Testis (tissue), 2 donors: ENCODE data around the gene HSP90B1.

Experiments
- CTCF ChIP-seq, 3 experiments: fragments of 450-650 bp in 2 of 3; fragments of 200-600 bp in 1 of 3; sonication (generic) in 1 of 3; IDR thresholded peaks; one replicate each; pipeline ENCODE4 v1.5.1; 2016 to 2019; ENCODE audit warnings: antibody characterized with exemption in 3 of 3, mild to moderate bottlenecking in 2 of 3, moderate library complexity in 1 of 3
- POLR2A ChIP-seq: fragments of 450-650 bp; IDR thresholded peaks from one replicate; pipeline ENCODE4 v1.6.1; 2017; ENCODE audit warnings: antibody characterized with exemption, mild to moderate bottlenecking, moderate library complexity

GRCh38 chr12:103883908-103884307 lies 46.3 kb upstream of the HSP90B1 start:
- TF ChIP-seq CTCF (IDR thresholded peaks at IDR 0.05) (no peak), POLR2A (no peak)
